HepG2 (cell line): Measurements from ENCODE around the gene FRMD4A. TPM values are rescaled to one million over a fixed set of nuclear protein-coding genes. Genes with fewer than 3 reads are reported as not detected.

ENCODE experiments used
- ATAC-seq: fragments of 200-7000 bp; cut with Tn5 transposase; 3 replicates; pipeline ENCODE4 v1.9.1; 2020; ENCODE audit warnings: mild to moderate bottlenecking, moderate library complexity
- BruUV-seq: library from RNA; stranded (reverse); fragments of 400-500 nt; replicated peaks from 2 replicates; lab custom pipeline; 2021; lab: Mats Ljungman, UMichigan
- CTCF ChIA-PET: fragments of 300-600 bp; formaldehyde crosslinking; extraction: SDS; loops from one replicate; lab custom pipeline; 2021; ENCODE audit warnings: low total read pairs, inconsistent platforms, low intra/inter-chr PET ratio; lab: Yijun Ruan, JAX
- POLR2A ChIA-PET: fragments of 350-600 bp; sonication (Branson Sonifier 250); formaldehyde crosslinking; loops from one replicate; lab custom pipeline; 2020; ENCODE audit warnings: antibody characterized with exemption, inconsistent platforms; lab: Yijun Ruan, JAX
- DNase-seq: peaks from one replicate; pipeline ENCODE4 v3.0.0-alpha.2; 2015; ENCODE audit warnings: low spot score
- FAIRE-seq: peaks from 3 replicates; lab custom pipeline; 2011; peaks lifted over from hg19 to GRCh38; lab: Jason Lieb, UNC
- H2AFZ ChIP-seq: one replicate; pipeline ENCODE4 v1.6.1; 2011; ENCODE audit warnings: low read length, inconsistent platforms
- H3K27ac ChIP-seq: fragments of 300-600 bp; 3 replicates; pipeline ENCODE4 v1.8.0; 2011; ENCODE audit warnings: mixed run types, mild to moderate bottlenecking, mixed read lengths, low read length, inconsistent platforms; ENCODE audit not compliant: insufficient read depth; ENCODE audit errors: extremely low read length
- H3K27me3 ChIP-seq, 2 experiments: fragments of 200-600 bp in 1 of 2; 2 replicates in 1 of 2; 3 replicates in 1 of 2; pipeline versions ENCODE4 v1.6.0 to v1.8.0; 2011; ENCODE audit warnings: low read length in 2 of 2, mild to moderate bottlenecking in 2 of 2, moderate library complexity in 2 of 2, inconsistent platforms in 1 of 2; ENCODE audit not compliant: insufficient read depth in 2 of 2, control insufficient read depth in 1 of 2
- H3K36me3 ChIP-seq, 2 experiments: fragments of 200-600 bp in 1 of 2; replicated peaks in 1 of 2; 2 replicates in 1 of 2; 3 replicates in 1 of 2; pipeline versions ENCODE4 v1.5.1 to v1.8.0; 2011; ENCODE audit warnings: low read length in 2 of 2, inconsistent platforms in 1 of 2; ENCODE audit not compliant: insufficient read depth in 2 of 2, control insufficient read depth in 1 of 2
- H3K4me1 ChIP-seq: 2 replicates; pipeline ENCODE4 v1.5.1; 2012; ENCODE audit warnings: low read length, inconsistent platforms; ENCODE audit not compliant: insufficient read depth
- H3K4me2 ChIP-seq: 2 replicates; pipeline ENCODE4 v1.6.0; 2011; ENCODE audit warnings: low read depth, low read length, inconsistent platforms
- H3K4me3 ChIP-seq, 3 experiments: fragments of 200-600 bp in 1 of 3; sonication (generic), shearing (Covaris generic) in 1 of 3; replicated peaks in 1 of 3; 2 replicates each; pipeline ENCODE4 v1.5.1; 2011 to 2016; ENCODE audit warnings: low read length in 3 of 3, inconsistent platforms in 2 of 3, low read depth in 2 of 3, mild to moderate bottlenecking in 2 of 3, control low read depth in 1 of 3, mixed read lengths in 1 of 3; ENCODE audit not compliant: insufficient read depth in 1 of 3
- H3K79me2 ChIP-seq: one replicate; pipeline ENCODE4 v1.6.1; 2011; ENCODE audit warnings: low read length, inconsistent platforms; ENCODE audit not compliant: insufficient read depth
- H3K9ac ChIP-seq: 2 replicates; pipeline ENCODE4 v1.6.0; 2011; ENCODE audit warnings: mild to moderate bottlenecking, low read depth, low read length, inconsistent platforms; ENCODE audit not compliant: insufficient read depth
- H3K9me3 ChIP-seq: 2 replicates; pipeline ENCODE4 v1.5.1; 2012; ENCODE audit warnings: mild to moderate bottlenecking, low read length
- H4K20me1 ChIP-seq: 2 replicates; pipeline ENCODE4 v1.6.0; 2011; ENCODE audit warnings: inconsistent platforms, mild to moderate bottlenecking, low read length, moderate library complexity; ENCODE audit not compliant: insufficient read depth
- ASH2L ChIP-seq: fragments of 300-600, 200-600 bp; sonication (generic); IDR thresholded peaks from 2 replicates; pipeline ENCODE4 v1.7.0; 2017; ENCODE audit warnings: low read depth, mild to moderate bottlenecking, moderate library complexity, mixed read lengths, low read length; ENCODE audit not compliant: insufficient read length
- CHD2 ChIP-seq: IDR thresholded peaks from 2 replicates; pipeline ENCODE4 v1.6.1; 2011; ENCODE audit warnings: low read depth, low read length, improper control_type of control experiment
- FOXO1 ChIP-seq: sonication (generic); formaldehyde crosslinking; IDR thresholded peaks from 2 replicates; pipeline ENCODE4 v1.4.0; 2020; ENCODE audit warnings: missing genetic modification reagents
- JDP2 ChIP-seq: sonication (generic); formaldehyde crosslinking; IDR thresholded peaks from 2 replicates; pipeline ENCODE4 v1.8.1; 2022; ENCODE audit warnings: missing genetic modification reagents, borderline replicate concordance
- KLF9 ChIP-seq: IDR thresholded peaks from 2 replicates; pipeline ENCODE4 v1.6.1; 2016; ENCODE audit warnings: low read depth
- KMT2A ChIP-seq: sonication (generic); formaldehyde crosslinking; IDR thresholded peaks from 2 replicates; pipeline ENCODE4 v1.4.0; 2020; ENCODE audit warnings: missing genetic modification reagents
- MAZ ChIP-seq, 2 experiments: sonication (generic) in 1 of 2; formaldehyde crosslinking in 1 of 2; IDR thresholded peaks; 2 replicates each; pipeline versions ENCODE4 v1.5.0 to v1.6.1; 2012 to 2020; ENCODE audit warnings: low read depth in 2 of 2, mild to moderate bottlenecking in 2 of 2, borderline replicate concordance in 1 of 2, improper control_type of control experiment in 1 of 2, low read length in 1 of 2, missing genetic modification reagents in 1 of 2, moderate library complexity in 1 of 2
- MEIS1 ChIP-seq: sonication (generic); formaldehyde crosslinking; IDR thresholded peaks from 2 replicates; pipeline ENCODE4 v1.9.0; 2021; ENCODE audit warnings: mild to moderate bottlenecking, missing genetic modification reagents, moderate library complexity, borderline replicate concordance
- MIER3 ChIP-seq: IDR thresholded peaks from 2 replicates; pipeline ENCODE4 v1.6.1; 2016; ENCODE audit warnings: missing compliant biosample characterization, borderline replicate concordance
- MIXL1 ChIP-seq: IDR thresholded peaks from 2 replicates; pipeline ENCODE4 v1.6.1; 2016
- PREB ChIP-seq: sonication (generic); formaldehyde crosslinking; IDR thresholded peaks from 2 replicates; pipeline ENCODE4 v1.4.0; 2020; ENCODE audit warnings: missing genetic modification reagents
- SATB2 ChIP-seq: sonication (generic); formaldehyde crosslinking; IDR thresholded peaks from 2 replicates; pipeline ENCODE4 v1.5.0; 2020; ENCODE audit warnings: missing genetic modification reagents
- SMARCC2 ChIP-seq: fragments of 450-650 bp; IDR thresholded peaks from 2 replicates; pipeline ENCODE4 v1.6.1; 2017; ENCODE audit warnings: antibody characterized with exemption, mild to moderate bottlenecking
- SRY ChIP-seq: sonication (generic); formaldehyde crosslinking; IDR thresholded peaks from 2 replicates; pipeline ENCODE4 v1.8.0; 2022; ENCODE audit warnings: mild to moderate bottlenecking, missing genetic modification reagents
- ZFP82 ChIP-seq: sonication (generic); formaldehyde crosslinking; IDR thresholded peaks from 2 replicates; pipeline ENCODE4 v1.5.1; 2020; ENCODE audit warnings: mild to moderate bottlenecking, missing genetic modification reagents, borderline replicate concordance
- ZNF557 ChIP-seq: sonication (generic); formaldehyde crosslinking; IDR thresholded peaks from 2 replicates; pipeline ENCODE4 v1.4.0; 2020; ENCODE audit warnings: missing genetic modification reagents
- ZNF589 ChIP-seq: sonication (generic); formaldehyde crosslinking; conservative IDR thresholded peaks from 2 replicates; pipeline ENCODE4 v1.8.0; 2022; ENCODE audit warnings: mild to moderate bottlenecking, moderate library complexity, missing genetic modification reagents
- ZSCAN25 ChIP-seq: sonication (generic); formaldehyde crosslinking; IDR thresholded peaks from 2 replicates; pipeline ENCODE4 v1.8.0; 2022; ENCODE audit warnings: mild to moderate bottlenecking, missing genetic modification reagents
- WGBS: methylation state at CpG from one replicate; pipeline ENCODE4 v1.1.6; 2017; ENCODE audit warnings: low lambda C conversion rate; 5-methylcytosine and 5-hydroxymethylcytosine counted together
- in situ Hi-C: cut with HindIII; loops from 2 replicates; pipeline ENCODE4 v1.10.0; 2017; ENCODE audit warnings: low pct_unique_long_range_greater_than_20kb; ENCODE audit not compliant: extremely low pct_ligation_motif_present
- intact Hi-C: fragments of 100-400 bp; cut with micrococcal nuclease; formaldehyde crosslinking; loops from one replicate; pipeline ENCODE4 v1.10.0; 2022; ENCODE audit not compliant: unreplicated experiment
- polyA plus RNA-seq, 8 experiments: library from polyadenylated mRNA; depleted of rRNA in 3 of 8; stranded (reverse) in 7 of 8; unstranded in 1 of 8; fragments of >200 nt; fragmentation: Illumina TruSeq in 4 of 8; extraction: Trizol in 4 of 8; gene quantifications; 2 replicates each; pipeline versions ENCODE4 v1.2.1 to v1.2.3, GENCODE V29; 2011 to 2016; ENCODE audit warnings: low read depth in 4 of 8, missing spikeins in 1 of 8, mixed read lengths in 1 of 8; ENCODE audit not compliant: insufficient read depth in 1 of 8
- total RNA-seq, 5 experiments: library from RNA; depleted of rRNA; stranded (reverse); fragments of >200 nt; fragmentation: Illumina TruSeq; extraction: Trizol; gene quantifications; 2 replicates each; pipeline ENCODE4 v1.2.3, GENCODE V29; 2016; ENCODE audit warnings: low read depth in 1 of 5

Gene FRMD4A
- total and polyA plus RNA-seq, 2 of the 13 experiments (the other 11 are each of a cell fraction or from before 2014, with no cell fraction given) = 0.09 to 0.26 TPM

GRCh38 chr10:13743101-13743693 is 587.5 kb downstream of the FRMD4A start:
- no peaks in the 10 kb centered on the region for H3K79me2 ChIP-seq
- POLR2A ChIA-PET = no interaction called here
- BruUV-seq = no TSS peak
- intact Hi-C loops = no loop called here
- TF ChIP-seq SMARCC2 = no peak
- no peak for TF ChIP-seq MEIS1 (CRISPR knock-in tag)
- no peak for TF ChIP-seq CHD2
- TF ChIP-seq SRY (CRISPR knock-in tag) = no peak
- no peak for TF ChIP-seq ASH2L
- TF ChIP-seq PREB (CRISPR knock-in tag) = no peak
- TF ChIP-seq ZNF589 (CRISPR knock-in tag) = no peak
- TF ChIP-seq SATB2 (CRISPR knock-in tag) = no peak
- no peak for TF ChIP-seq ZNF557 (CRISPR knock-in tag)
- no peak for TF ChIP-seq ZSCAN25 (CRISPR knock-in tag)
- TF ChIP-seq ZFP82 (CRISPR knock-in tag) = no peak
- TF ChIP-seq MIXL1 = no peak
- no peak for TF ChIP-seq MIER3 (CRISPR knock-in tag)
- no peak for TF ChIP-seq JDP2 (CRISPR knock-in tag)
- no peak for TF ChIP-seq FOXO1 (CRISPR knock-in tag)
- TF ChIP-seq KMT2A (CRISPR knock-in tag) = no peak
- TF ChIP-seq MAZ (IDR thresholded peaks at IDR 0.05; ENCODE audit: borderline replicate concordance, low read depth, low read length) = no peak
- no peak for TF ChIP-seq MAZ (CRISPR knock-in tag; IDR thresholded peaks at IDR 0.05; ENCODE audit: low read depth)
- TF ChIP-seq KLF9 (CRISPR knock-in tag) = no peak
- no peaks in the 10 kb centered on the region for H3K36me3 ChIP-seq
- H3K27ac ChIP-seq = no peak overlapping the region
- peaks cover 2 to 15% of the 10 kb centered on the region in 2 experiments; a peak in 4 of 5 replicates for H3K27me3 ChIP-seq
- FAIRE-seq (no peak), DNase-seq (no peak), ATAC-seq (no peak)
- WGBS = 17% methylated on average over 15 of the region's 15 CpGs
- H3K4me1 ChIP-seq = no peaks in the 10 kb centered on the region; the same call in 1 of the 2 replicates
- no peak overlapping the region for H2AFZ ChIP-seq
- H3K4me3 ChIP-seq = no peak overlapping the region
- in situ Hi-C loops = no loop called here
- H3K9ac ChIP-seq = no peak overlapping the region
- peak overlapping the region; percentile 12; the same call in 1 of the 2 replicates for H3K4me2 ChIP-seq
- no peaks in the 10 kb centered on the region for H4K20me1 ChIP-seq
- CTCF ChIA-PET = no interaction called here
- H3K9me3 ChIP-seq = no peaks in the 10 kb centered on the region
